ENCODE data around the gene ZSWIM4.

DNA sequence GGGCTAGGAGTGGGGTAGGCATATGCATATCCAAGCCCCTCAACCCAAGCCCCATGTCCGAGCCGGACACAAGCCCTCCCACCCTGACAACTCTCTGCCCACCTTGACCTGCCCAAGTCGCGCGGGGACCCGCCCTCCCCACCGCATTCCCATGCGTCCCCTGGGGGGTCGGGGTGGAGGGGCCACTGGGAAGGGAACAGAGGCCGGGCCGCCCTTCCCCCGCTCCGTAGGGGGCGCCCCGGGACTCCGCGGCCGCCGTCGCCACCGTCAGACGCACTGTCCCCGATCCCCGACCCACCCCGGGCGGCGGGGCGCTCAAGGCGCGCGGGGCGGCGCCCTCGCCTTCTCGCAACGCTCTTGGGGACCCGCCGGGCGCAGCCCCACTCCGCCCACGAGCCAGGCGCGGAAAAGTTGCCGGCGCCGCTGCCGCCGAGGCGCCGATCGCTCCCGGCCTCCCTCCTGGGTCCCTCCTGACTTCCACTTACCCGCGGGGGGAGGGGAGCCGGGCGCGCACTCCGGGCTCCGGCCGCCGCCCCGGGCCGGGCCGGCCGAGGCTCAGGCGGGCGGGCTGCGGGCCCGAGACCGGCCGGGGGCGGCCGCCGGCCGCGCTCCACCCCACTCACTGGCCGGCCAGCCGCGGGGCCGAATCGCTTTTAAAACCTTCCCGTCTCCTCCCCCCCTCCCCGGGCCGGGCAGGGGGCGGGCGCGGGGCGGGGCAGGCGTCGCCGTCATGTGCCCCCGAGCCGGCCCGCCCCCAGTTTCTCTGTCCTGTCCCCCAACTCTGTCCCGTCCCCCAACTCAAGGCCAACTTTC is 47.3 kb downstream of the ZSWIM4 start:
- TF ChIP-seq, protein P1, sequence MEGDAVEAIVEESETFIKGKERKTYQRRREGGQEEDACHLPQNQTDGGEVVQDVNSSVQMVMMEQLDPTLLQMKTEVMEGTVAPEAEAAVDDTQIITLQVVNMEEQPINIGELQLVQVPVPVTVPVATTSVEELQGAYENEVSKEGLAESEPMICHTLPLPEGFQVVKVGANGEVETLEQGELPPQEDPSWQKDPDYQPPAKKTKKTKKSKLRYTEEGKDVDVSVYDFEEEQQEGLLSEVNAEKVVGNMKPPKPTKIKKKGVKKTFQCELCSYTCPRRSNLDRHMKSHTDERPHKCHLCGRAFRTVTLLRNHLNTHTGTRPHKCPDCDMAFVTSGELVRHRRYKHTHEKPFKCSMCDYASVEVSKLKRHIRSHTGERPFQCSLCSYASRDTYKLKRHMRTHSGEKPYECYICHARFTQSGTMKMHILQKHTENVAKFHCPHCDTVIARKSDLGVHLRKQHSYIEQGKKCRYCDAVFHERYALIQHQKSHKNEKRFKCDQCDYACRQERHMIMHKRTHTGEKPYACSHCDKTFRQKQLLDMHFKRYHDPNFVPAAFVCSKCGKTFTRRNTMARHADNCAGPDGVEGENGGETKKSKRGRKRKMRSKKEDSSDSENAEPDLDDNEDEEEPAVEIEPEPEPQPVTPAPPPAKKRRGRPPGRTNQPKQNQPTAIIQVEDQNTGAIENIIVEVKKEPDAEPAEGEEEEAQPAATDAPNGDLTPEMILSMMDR (IDR thresholded peaks at IDR 0.05), result no peak
- TF ChIP-seq POLR2A (IDR thresholded peaks at IDR 0.05), result no peak
